Breast epithelium (tissue), 4 donors: ENCODE data around the gene IRAK2. TPM values are rescaled to one million over a fixed set of nuclear protein-coding genes. Genes with fewer than 3 reads are reported as not detected.

Experiments
- DNase-seq, 2 donors: peaks; one replicate each; pipeline ENCODE4 v3.0.0-alpha.2; 2019; ENCODE audit warnings: low spot score in 2 of 2
- H3K27ac ChIP-seq, 2 donors: fragments of 200-600 bp; sonication (generic) in 1 of 2; one replicate each; pipeline ENCODE4 v1.5.1; 2016 to 2019; ENCODE audit warnings: mild to moderate bottlenecking in 1 of 2
- H3K27me3 ChIP-seq, 2 donors: fragments of 200-600 bp; sonication (generic) in 1 of 2; one replicate each; pipeline versions ENCODE4 v1.5.1 to v1.6.0; 2017 to 2019; ENCODE audit warnings: control low read depth in 1 of 2, mild to moderate bottlenecking in 1 of 2
- H3K36me3 ChIP-seq: fragments of 200-600 bp; one replicate; pipeline ENCODE4 v1.5.1; 2019
- H3K4me1 ChIP-seq, 2 donors: fragments of 200-600 bp; sonication (generic); one replicate each; pipeline ENCODE4 v1.5.1; 2016 to 2019; ENCODE audit warnings: control low read depth in 1 of 2
- H3K4me3 ChIP-seq, 3 donors: fragments of 200-600 bp; sonication (generic); 1 replicate in 2 of 3; 2 replicates in 1 of 3; pipeline ENCODE4 v1.5.1; 2016 to 2019; ENCODE audit warnings: mild to moderate bottlenecking in 3 of 3, moderate library complexity in 2 of 3
- H3K9me3 ChIP-seq, 2 donors: fragments of 200-600 bp; sonication (generic) in 1 of 2; one replicate each; pipeline ENCODE4 v1.5.1; 2016 to 2019; ENCODE audit warnings: control low read depth in 1 of 2
- CTCF ChIP-seq, 3 donors: fragments of 450-650 bp; IDR thresholded peaks; one replicate each; pipeline ENCODE4 v1.5.1; 2016 to 2017; ENCODE audit warnings: antibody characterized with exemption in 3 of 3, mild to moderate bottlenecking in 3 of 3, moderate library complexity in 3 of 3
- POLR2A ChIP-seq: fragments of 450-650 bp; IDR thresholded peaks from one replicate; pipeline ENCODE4 v1.6.1; 2016; ENCODE audit warnings: antibody characterized with exemption, mild to moderate bottlenecking, moderate library complexity
- POLR2AphosphoS5 ChIP-seq, 3 donors: sonication (generic); formaldehyde crosslinking; IDR thresholded peaks; one replicate each; pipeline ENCODE4 v1.6.1; 2017; ENCODE audit warnings: antibody characterized with exemption in 3 of 3
- intact Hi-C: fragments of 100-400 bp; cut with DNase I; formaldehyde crosslinking; loops from one replicate; pipeline ENCODE4 v1.15.1; 2023; ENCODE audit warnings: low total_unique reads
- total RNA-seq, 3 donors: library from RNA; depleted of rRNA; stranded (reverse); fragments of >200 nt; gene quantifications; one replicate each; pipeline ENCODE4 v1.1.0, GENCODE V29; 2016

The IRAK2 gene
- total RNA-seq, 3 donors from 2014 or later: 3.4 to 7.2 (median 5.1) TPM

GRCh38 chr3:10204921-10205320, 40.2 kb downstream of the IRAK2 start:
- Histone ChIP-seq H3K27ac (peak overlapping the region; percentile 73 to 80), H3K36me3 (no peaks in the 10 kb centered on the region), H3K9me3 (no peaks in the 10 kb centered on the region), H3K27me3 (no peaks in the 10 kb centered on the region), H3K4me3 (no peak overlapping the region), H3K4me1 (peaks cover 0 to 9% of the 10 kb centered on the region in 2 donors)
- TF ChIP-seq POLR2A: no peak
- no peak for TF ChIP-seq POLR2AphosphoS5 (IDR thresholded peaks at IDR 0.05)
- TF ChIP-seq CTCF (IDR thresholded peaks at IDR 0.05): no peak
- no peak for DNase-seq
- intact Hi-C loops: no loop called here

DNA sequence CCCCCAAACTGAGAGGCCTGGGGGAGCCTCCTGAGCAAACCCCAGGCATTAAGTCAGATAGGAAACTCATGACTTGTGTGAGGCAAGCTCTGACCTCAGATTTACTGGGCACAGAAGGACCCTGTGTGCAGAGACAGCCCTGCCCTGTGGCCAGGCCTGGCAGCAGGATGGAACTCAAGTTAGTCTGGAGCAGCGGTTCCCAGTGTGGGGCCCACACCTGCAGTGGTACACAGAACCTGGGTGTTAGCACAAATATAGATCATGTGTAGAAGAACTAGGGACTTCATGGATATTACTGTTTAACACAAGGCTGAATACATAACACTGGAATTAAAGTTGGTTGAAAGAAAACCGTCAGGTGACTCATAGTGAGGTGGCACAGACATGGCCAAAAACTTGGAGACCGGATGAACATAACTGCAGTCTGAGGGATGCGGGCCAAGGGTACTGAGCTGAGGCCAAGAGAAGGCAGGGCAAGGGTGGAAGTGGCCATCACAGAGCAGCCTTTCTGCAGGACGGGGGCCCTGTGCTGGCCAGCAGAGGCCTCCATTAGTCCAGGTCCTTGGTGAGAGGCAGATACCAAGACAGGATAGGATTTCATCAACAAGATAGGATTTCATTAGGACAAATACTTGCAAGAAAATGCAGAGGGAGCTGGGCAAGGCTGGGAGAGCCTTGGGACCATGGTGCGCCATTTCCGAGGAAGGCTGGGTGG, 40.9 kb downstream of the IRAK2 start:
- peak in 1 of 2 donors; percentile 42 for DNase-seq
- Histone ChIP-seq H3K4me1 (peaks cover 0 to 9% of the 10 kb centered on the region in 2 donors), H3K36me3 (no peaks in the 10 kb centered on the region), H3K27ac (peak overlapping the region; percentile 73 to 80), H3K27me3 (no peaks in the 10 kb centered on the region), H3K4me3 (no peak overlapping the region), H3K9me3 (no peaks in the 10 kb centered on the region)
- TF ChIP-seq POLR2A: no peak
- no peak for TF ChIP-seq CTCF (IDR thresholded peaks at IDR 0.05)
- no peak for TF ChIP-seq POLR2AphosphoS5 (IDR thresholded peaks at IDR 0.05)
- intact Hi-C loops: no loop called here

- H3K9me3 ChIP-seq: no peaks in the 10 kb centered on the region
- no peak for DNase-seq
- no peaks in the 10 kb centered on the region for H3K27me3 ChIP-seq
- no peak for TF ChIP-seq POLR2AphosphoS5 (IDR thresholded peaks at IDR 0.05)
- intact Hi-C loops: no loop called here
- H3K4me1 ChIP-seq: peaks cover 0 to 9% of the 10 kb centered on the region in 2 donors
- H3K27ac ChIP-seq: peak overlapping the region; percentile 73 to 80
- H3K36me3 ChIP-seq: no peaks in the 10 kb centered on the region
- H3K4me3 ChIP-seq: no peak overlapping the region
Observed at GRCh38 chr3:10206166-10206511, 41.4 kb downstream of the IRAK2 start.

DNA sequence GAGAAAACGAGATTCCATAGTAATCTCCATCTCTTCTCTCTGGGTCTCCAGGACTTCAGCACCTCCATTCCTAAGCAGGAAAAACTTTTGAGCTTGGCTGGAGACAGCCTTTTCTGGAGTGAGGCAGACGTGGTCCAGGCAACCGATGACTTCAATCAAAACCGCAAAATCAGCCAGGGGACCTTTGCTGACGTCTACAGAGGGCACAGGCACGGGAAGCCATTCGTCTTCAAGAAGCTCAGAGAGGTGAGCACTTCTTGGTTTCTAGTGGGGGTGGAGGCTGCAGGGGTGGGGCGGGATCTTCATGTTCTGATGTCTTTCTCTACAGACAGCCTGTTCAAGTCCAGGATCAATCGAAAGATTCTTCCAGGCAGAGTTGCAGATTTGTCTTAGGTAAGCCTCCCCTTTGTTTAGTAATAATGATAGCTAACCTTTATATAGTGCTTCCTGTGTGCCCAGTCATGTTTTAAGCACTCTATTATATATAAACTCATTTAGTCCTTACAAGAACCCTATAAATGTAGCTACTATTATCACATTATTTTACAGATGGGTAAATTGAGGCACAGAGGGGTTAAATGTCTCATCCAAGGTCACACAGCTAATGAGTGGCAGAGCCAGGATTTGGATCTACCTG, 48.6 kb downstream of the IRAK2 start:
- intact Hi-C loops: no loop called here
- TF ChIP-seq CTCF (IDR thresholded peaks at IDR 0.05): no peak
- TF ChIP-seq POLR2AphosphoS5 (IDR thresholded peaks at IDR 0.05): no peak
- H3K4me1 ChIP-seq: no peaks in the 10 kb centered on the region
- H3K4me3 ChIP-seq: no peak overlapping the region
- H3K9me3 ChIP-seq: peaks cover 0 to 8% of the 10 kb centered on the region in 2 donors
- peaks cover 3% of the 10 kb centered on the region for H3K36me3 ChIP-seq
- DNase-seq: no peak
- no peaks in the 10 kb centered on the region for H3K27me3 ChIP-seq
- H3K27ac ChIP-seq: no peak overlapping the region

- Histone ChIP-seq H3K27ac (no peak overlapping the region), H3K4me3 (no peak overlapping the region), H3K27me3 (no peaks in the 10 kb centered on the region), H3K9me3 (peaks cover 0 to 8% of the 10 kb centered on the region in 2 donors), H3K4me1 (no peaks in the 10 kb centered on the region), H3K36me3 (peaks cover 3% of the 10 kb centered on the region)
- TF ChIP-seq CTCF (IDR thresholded peaks at IDR 0.05): no peak
- no peak for TF ChIP-seq POLR2AphosphoS5 (IDR thresholded peaks at IDR 0.05)
- no peak for TF ChIP-seq POLR2A
- DNase-seq: no peak
- intact Hi-C loops: loop anchor here (5.0 kb wide), 1 partner anchor 122 kb away; no protein-coding TSS in a partner anchor
Observed at GRCh38 chr3:10215578-10216368, 51.1 kb downstream of the IRAK2 start.
